GM18519 (cell line): ENCODE measurements around the gene CUEDC1.
"Not testable (repeated sequence)": the region's sequence is repeated elsewhere in the genome, so short reads cannot be mapped to it uniquely, and the experiment has no call there.

Source experiments
- ATAC-seq: cut with Tn5 transposase; IDR thresholded peaks from one replicate; pipeline ENCODE4 v1.9.1; 2021; ENCODE audit warnings: mild to moderate bottlenecking, moderate library complexity; ENCODE audit not compliant: unreplicated experiment, low FRiP score

The CUEDC1 gene

GRCh38 chr17:57985675-57985974, 30.4 kb upstream of the CUEDC1 start:
- no peak for ATAC-seq

- no peak for ATAC-seq
These were observed 29.9 kb upstream of the CUEDC1 start for GRCh38 chr17:57984936-57985674.

GRCh38 chr17:57984261-57984890, 29.2 kb upstream of the CUEDC1 start:
- no peak for ATAC-seq

- ATAC-seq, result no peak
These were observed 28.2 kb upstream of the CUEDC1 start for GRCh38 chr17:57983446-57983845.

GRCh38 chr17:57982452-57983170, 27.4 kb upstream of the CUEDC1 start:
- no peak for ATAC-seq

- ATAC-seq, result no peak
These were observed 25.3 kb upstream of the CUEDC1 start for GRCh38 chr17:57980522-57980921.

- ATAC-seq, result no peak
These were observed 23.9 kb upstream of the CUEDC1 start for GRCh38 chr17:57979076-57979475.

GRCh38 chr17:57976594-57976993, 21.4 kb upstream of the CUEDC1 start:
- no peak for ATAC-seq

GRCh38 chr17:57975044-57975443, 19.8 kb upstream of the CUEDC1 start:
- no peak for ATAC-seq

GRCh38 chr17:57974053-57974824, 19.0 kb upstream of the CUEDC1 start:
- ATAC-seq, result not testable (repeated sequence)

- no peak for ATAC-seq
These were observed 16.9 kb upstream of the CUEDC1 start for GRCh38 chr17:57972151-57972550.

- ATAC-seq, result no peak
These were observed 16.4 kb upstream of the CUEDC1 start for GRCh38 chr17:57971572-57971971.

GRCh38 chr17:57970710-57971109, 15.5 kb upstream of the CUEDC1 start:
- no peak for ATAC-seq

- no peak for ATAC-seq
These were observed 13.2 kb upstream of the CUEDC1 start for GRCh38 chr17:57968456-57968855.

- no peak for ATAC-seq
These were observed 11.7 kb upstream of the CUEDC1 start for GRCh38 chr17:57966875-57967274.

GRCh38 chr17:57966246-57966645, 11.0 kb upstream of the CUEDC1 start:
- ATAC-seq, result no peak

GRCh38 chr17:57965521-57966160, 10.4 kb upstream of the CUEDC1 start:
- ATAC-seq, result no peak

GRCh38 chr17:57963149-57963511, 7.9 kb upstream of the CUEDC1 start:
- ATAC-seq, result no peak

- no peak for ATAC-seq
These were observed 7.3 kb upstream of the CUEDC1 start for GRCh38 chr17:57962279-57963148.

- ATAC-seq, result no peak
These were observed 4.7 kb upstream of the CUEDC1 start for GRCh38 chr17:57959929-57960328.
